Chondrocyte (in vitro differentiated cells): ENCODE results near the gene SMIM44. TPM values are rescaled to one million over a fixed set of nuclear protein-coding genes. Genes with fewer than 3 reads are reported as not detected.

ENCODE experiments used
- DNase-seq: peaks from one replicate; pipeline ENCODE4 v3.0.0; 2021; ENCODE audit warnings: mixed read lengths, low spot score
- H3K27ac Mint-ChIP-seq: one replicate; pipeline ENCODE4 v1.8.0; 2021; ENCODE audit warnings: mild to moderate bottlenecking, moderate library complexity, mixed read lengths; ENCODE audit not compliant: unreplicated experiment
- H3K27me3 Mint-ChIP-seq: 2 replicates; pipeline ENCODE4 v1.8.0; 2021; ENCODE audit warnings: low read depth, mixed read lengths
- H3K36me3 Mint-ChIP-seq: 2 replicates; pipeline ENCODE4 v1.8.0; 2021; ENCODE audit warnings: low read depth, mixed read lengths
- H3K4me1 Mint-ChIP-seq: 2 replicates; pipeline ENCODE4 v1.8.0; 2021; ENCODE audit warnings: low read depth, mild to moderate bottlenecking, mixed read lengths
- H3K4me3 Mint-ChIP-seq: one replicate; pipeline ENCODE4 v1.8.0; 2021; ENCODE audit warnings: mild to moderate bottlenecking, moderate library complexity, mixed read lengths; ENCODE audit not compliant: unreplicated experiment
- H3K9me3 Mint-ChIP-seq: 2 replicates; pipeline ENCODE4 v1.8.0; 2021; ENCODE audit warnings: low read depth, mixed read lengths
- total RNA-seq: library from RNA; stranded (reverse); gene quantifications from 3 replicates; pipeline ENCODE4 v1.2.1, GENCODE V29; 2021
- TF ChIP-seq, protein P1 (sequence below): fragments of 200-600 bp; sonication (generic); IDR thresholded peaks from 2 replicates; pipeline ENCODE4 v1.5.0; 2021; ENCODE audit warnings: antibody characterized with exemption, mild to moderate bottlenecking, moderate library complexity

The SMIM44 gene
- total RNA-seq, 1 donor from 2014 or later, result not detected

DNA sequence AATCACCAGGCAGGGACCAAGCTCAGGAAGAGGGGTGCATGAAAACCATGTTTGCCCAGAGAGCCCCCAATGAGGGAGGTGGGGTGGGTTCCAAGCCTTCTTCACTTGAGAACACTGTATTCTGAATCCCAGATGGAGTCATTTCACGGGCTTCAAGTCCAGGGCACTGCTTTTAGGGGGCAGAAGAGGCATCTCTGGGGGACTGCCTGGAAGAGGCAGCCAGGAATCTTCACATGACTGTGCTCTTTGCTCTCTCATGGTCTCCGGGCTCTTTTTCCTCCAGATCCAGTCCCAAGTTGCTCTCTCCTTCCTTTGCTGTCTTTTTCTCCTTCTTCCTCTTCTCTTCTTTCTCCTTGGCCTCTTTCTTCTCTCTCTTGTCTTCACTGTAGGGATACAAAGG lies 8.6 kb downstream of the SMIM44 start:
- no peaks in the 10 kb centered on the region for H3K36me3 Mint-ChIP-seq
- DNase-seq, result no peak
- H3K27ac Mint-ChIP-seq, result no peak overlapping the region
- H3K9me3 Mint-ChIP-seq, result no peaks in the 10 kb centered on the region
- H3K4me3 Mint-ChIP-seq, result no peak overlapping the region
- peaks cover 1% of the 10 kb centered on the region for H3K27me3 Mint-ChIP-seq
- H3K4me1 Mint-ChIP-seq, result peaks cover 4% of the 10 kb centered on the region
- TF ChIP-seq, protein P1, sequence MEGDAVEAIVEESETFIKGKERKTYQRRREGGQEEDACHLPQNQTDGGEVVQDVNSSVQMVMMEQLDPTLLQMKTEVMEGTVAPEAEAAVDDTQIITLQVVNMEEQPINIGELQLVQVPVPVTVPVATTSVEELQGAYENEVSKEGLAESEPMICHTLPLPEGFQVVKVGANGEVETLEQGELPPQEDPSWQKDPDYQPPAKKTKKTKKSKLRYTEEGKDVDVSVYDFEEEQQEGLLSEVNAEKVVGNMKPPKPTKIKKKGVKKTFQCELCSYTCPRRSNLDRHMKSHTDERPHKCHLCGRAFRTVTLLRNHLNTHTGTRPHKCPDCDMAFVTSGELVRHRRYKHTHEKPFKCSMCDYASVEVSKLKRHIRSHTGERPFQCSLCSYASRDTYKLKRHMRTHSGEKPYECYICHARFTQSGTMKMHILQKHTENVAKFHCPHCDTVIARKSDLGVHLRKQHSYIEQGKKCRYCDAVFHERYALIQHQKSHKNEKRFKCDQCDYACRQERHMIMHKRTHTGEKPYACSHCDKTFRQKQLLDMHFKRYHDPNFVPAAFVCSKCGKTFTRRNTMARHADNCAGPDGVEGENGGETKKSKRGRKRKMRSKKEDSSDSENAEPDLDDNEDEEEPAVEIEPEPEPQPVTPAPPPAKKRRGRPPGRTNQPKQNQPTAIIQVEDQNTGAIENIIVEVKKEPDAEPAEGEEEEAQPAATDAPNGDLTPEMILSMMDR, result no peak

DNA sequence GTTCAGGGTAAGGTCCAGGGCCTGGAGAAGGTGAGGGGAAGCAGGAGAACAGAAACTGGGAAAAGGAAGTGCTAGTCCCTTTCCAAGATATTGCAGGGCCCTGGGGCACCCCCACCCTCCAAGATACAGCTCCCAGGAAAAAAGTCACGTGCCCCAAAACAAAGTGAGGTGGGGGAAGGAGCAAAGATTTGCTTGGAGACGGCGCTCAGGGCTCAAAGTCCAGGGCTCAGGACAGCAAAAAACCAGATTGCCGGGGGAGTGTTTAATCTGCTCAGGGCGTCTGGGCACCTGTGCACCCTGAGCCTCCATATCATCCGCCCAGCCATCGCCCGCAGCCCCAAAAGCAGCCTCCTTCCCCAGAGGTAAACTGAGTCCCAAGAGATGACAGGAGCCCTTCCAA lies 9.2 kb downstream of the SMIM44 start:
- Mint-ChIP-seq H3K4me1 (peaks cover 6% of the 10 kb centered on the region), H3K27me3 (peaks cover 1% of the 10 kb centered on the region), H3K27ac (no peak overlapping the region), H3K9me3 (no peaks in the 10 kb centered on the region), H3K4me3 (no peak overlapping the region), H3K36me3 (no peaks in the 10 kb centered on the region)
- no peak for DNase-seq
- TF ChIP-seq, protein P1, result no peak

DNA sequence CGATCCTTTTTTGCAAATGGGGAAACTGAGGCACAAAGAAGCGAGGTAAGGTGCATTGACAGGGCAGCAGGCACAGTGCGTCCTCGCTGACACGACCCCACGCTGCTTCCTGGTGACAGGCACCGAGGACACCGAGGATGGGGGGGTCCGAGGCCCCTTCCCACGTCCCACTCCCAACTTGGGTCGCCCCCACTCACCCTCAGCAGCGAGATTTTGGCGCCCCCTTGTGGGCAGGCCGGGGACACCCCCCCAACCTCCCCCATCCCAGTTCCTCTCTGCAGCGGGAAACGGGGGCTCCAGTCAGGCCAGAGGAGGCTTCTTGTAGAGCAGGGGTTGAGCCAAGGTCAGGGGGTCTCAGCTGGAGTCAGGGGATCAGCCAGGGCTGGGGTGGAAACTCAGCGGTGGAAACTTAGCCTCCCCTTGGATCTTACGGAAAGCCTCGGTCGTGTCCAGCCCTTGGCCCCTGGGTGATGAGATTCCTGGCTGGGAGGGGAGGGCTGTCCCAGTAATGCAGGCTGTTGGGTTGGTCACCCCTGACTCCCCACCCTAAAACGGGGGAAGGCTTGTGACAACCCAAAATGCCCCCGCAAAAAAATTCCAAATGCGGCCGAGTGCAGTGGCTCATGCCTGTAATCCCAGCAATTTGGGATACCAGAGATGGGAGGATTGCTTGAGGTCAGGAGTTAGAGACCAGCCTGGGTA lies 11.1 kb downstream of the SMIM44 start:
- no peaks in the 10 kb centered on the region for H3K27me3 Mint-ChIP-seq
- H3K4me1 Mint-ChIP-seq, result peaks cover 9% of the 10 kb centered on the region
- H3K4me3 Mint-ChIP-seq, result no peak overlapping the region
- no peak overlapping the region for H3K27ac Mint-ChIP-seq
- DNase-seq, result no peak
- no peaks in the 10 kb centered on the region for H3K9me3 Mint-ChIP-seq
- TF ChIP-seq, protein P1, result peak; percentile 92
- peaks cover 3% of the 10 kb centered on the region for H3K36me3 Mint-ChIP-seq

DNA sequence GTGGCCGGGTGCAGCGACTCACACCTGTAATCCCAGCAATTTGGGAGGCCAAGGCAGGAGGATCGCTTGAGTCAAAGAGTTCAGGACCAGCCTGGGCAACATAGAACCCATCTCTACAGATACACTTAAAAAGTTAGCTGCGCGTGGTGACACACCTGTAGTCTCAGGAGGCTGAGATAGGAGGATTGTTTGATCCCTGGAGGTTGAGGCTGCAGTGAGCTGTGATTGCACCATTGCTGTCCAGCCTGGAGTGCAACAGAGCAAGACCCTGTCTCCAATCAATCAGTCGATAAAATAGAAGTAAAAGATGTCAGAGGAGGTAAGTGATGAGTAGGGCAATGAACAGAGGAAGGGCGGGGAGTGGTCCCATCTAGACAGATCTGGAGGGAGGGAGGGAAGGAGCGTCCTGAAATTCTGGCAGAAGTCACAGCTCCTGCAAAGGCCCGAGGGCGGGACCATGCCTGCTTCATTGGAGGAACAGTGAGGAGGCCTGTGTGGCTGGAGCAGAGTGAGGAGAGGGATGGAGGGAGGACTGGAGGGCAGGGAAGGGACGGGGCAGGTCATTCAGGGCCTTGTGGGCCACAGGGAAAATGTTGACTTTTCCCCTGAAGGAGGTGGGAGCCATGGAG lies 12.6 kb downstream of the SMIM44 start:
- Mint-ChIP-seq H3K27me3 (no peaks in the 10 kb centered on the region), H3K27ac (no peak overlapping the region), H3K36me3 (peaks cover 3% of the 10 kb centered on the region), H3K4me3 (no peak overlapping the region), H3K9me3 (no peaks in the 10 kb centered on the region), H3K4me1 (peaks cover 18% of the 10 kb centered on the region)
- DNase-seq, result no peak
- TF ChIP-seq, protein P1, result no peak

DNA sequence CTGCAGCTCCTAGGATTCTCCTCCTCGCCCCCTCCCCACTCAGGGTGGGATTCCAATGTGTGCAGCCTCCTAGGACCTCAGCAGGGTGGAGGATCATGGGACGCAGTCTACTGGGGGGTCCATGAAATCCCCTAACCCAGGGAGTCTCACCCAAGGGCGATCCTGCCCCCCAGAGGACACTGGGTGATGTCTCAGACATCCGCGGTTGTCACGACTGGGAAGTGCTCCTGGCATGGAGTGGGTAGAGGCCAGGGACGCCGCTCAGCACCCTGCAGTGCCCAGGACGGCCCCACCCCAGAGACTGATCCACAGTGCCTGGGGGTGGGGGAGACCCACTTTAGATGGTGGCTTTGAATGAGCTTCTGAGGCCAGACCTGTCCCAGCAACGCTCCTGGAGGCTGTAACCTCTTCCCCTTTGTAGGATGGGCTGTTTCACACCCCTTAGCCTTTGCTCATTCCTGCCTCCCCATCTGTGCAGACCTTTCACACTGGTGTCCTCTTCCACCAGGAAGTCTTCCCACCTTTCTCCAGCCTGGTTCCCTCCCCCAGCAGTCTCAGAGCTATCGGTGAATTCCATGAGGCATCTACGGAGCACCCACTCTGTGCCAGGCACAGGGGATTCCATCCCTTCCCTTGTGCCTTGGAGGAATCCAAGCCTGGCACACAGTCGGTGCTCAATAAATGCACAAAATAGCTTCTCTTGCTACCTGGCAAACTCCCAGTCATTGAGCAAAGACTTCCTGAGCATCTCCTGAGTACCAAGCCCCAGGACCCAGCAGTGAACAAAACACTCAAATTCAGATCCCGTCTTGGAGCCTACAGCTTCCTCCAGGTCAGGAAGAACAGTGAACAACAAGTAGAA lies 13.4 kb downstream of the SMIM44 start:
- Mint-ChIP-seq H3K36me3 (peaks cover 4% of the 10 kb centered on the region), H3K27ac (no peak overlapping the region), H3K27me3 (no peaks in the 10 kb centered on the region), H3K9me3 (no peaks in the 10 kb centered on the region), H3K4me3 (no peak overlapping the region), H3K4me1 (peaks cover 21% of the 10 kb centered on the region)
- TF ChIP-seq, protein P1, result peak; percentile 51
- no peak for DNase-seq
